H9 (cell line): ENCODE data around the gene STAC2. TPM values are rescaled to one million over a fixed set of nuclear protein-coding genes. Genes with fewer than 3 reads are reported as not detected.

Experiments used
- DNase-seq: peaks from one replicate; pipeline ENCODE4 v3.0.0-alpha.2; 2017
- H2AFZ ChIP-seq: one replicate; pipeline ENCODE4 v1.6.1; 2013; ENCODE audit warnings: mild to moderate bottlenecking, low read length, control low read depth, moderate library complexity
- H2AK5ac ChIP-seq: 2 replicates; pipeline ENCODE4 v1.6.1; 2013; ENCODE audit warnings: low read length, control low read depth, mixed read lengths; ENCODE audit not compliant: insufficient read length
- H2BK120ac ChIP-seq: one replicate; pipeline ENCODE4 v1.6.1; 2013; ENCODE audit warnings: low read depth, mild to moderate bottlenecking, low read length, control low read depth, inconsistent platforms; ENCODE audit not compliant: poor library complexity, severe bottlenecking
- H2BK12ac ChIP-seq: 2 replicates; pipeline ENCODE4 v1.6.1; 2013; ENCODE audit warnings: low read length, control low read depth, mixed read lengths, low read depth; ENCODE audit not compliant: insufficient read length
- H2BK15ac ChIP-seq: 2 replicates; pipeline ENCODE4 v1.6.1; 2013; ENCODE audit warnings: low read depth, low read length, control low read depth
- H2BK20ac ChIP-seq: one replicate; pipeline ENCODE4 v1.6.1; 2013; ENCODE audit warnings: low read depth, mild to moderate bottlenecking, low read length, control low read depth, inconsistent platforms; ENCODE audit not compliant: poor library complexity, severe bottlenecking
- H2BK5ac ChIP-seq: 2 replicates; pipeline ENCODE4 v1.6.1; 2013; ENCODE audit warnings: low read length, control low read depth, mixed read lengths; ENCODE audit not compliant: insufficient read length
- H3K14ac ChIP-seq: 2 replicates; pipeline ENCODE4 v1.6.1; 2013; ENCODE audit warnings: low read length, control low read depth; ENCODE audit not compliant: insufficient read depth
- H3K18ac ChIP-seq: 2 replicates; pipeline ENCODE4 v1.6.1; 2013; ENCODE audit warnings: low read depth, mild to moderate bottlenecking, mixed read lengths, low read length, control low read depth; ENCODE audit not compliant: insufficient read length
- H3K23ac ChIP-seq: 2 replicates; pipeline ENCODE4 v1.6.1; 2013; ENCODE audit warnings: low read length, control low read depth, mixed read lengths, low read depth; ENCODE audit not compliant: insufficient read length
- H3K23me2 ChIP-seq: 2 replicates; pipeline ENCODE4 v1.6.1; 2013; ENCODE audit warnings: low read depth, mild to moderate bottlenecking, mixed read lengths, low read length, control low read depth; ENCODE audit not compliant: insufficient read length, poor library complexity, severe bottlenecking
- H3K27ac ChIP-seq: 2 replicates; pipeline ENCODE4 v1.5.1; 2013; ENCODE audit warnings: low read length, control low read depth, mixed read lengths, low read depth; ENCODE audit not compliant: insufficient read length
- H3K27me3 ChIP-seq: 2 replicates; pipeline ENCODE4 v1.6.1; 2013; ENCODE audit warnings: low read length, control low read depth, inconsistent platforms; ENCODE audit not compliant: insufficient read depth
- H3K4ac ChIP-seq: 2 replicates; pipeline ENCODE4 v1.6.1; 2013; ENCODE audit warnings: low read depth, mild to moderate bottlenecking, control low read depth, inconsistent platforms, low read length, moderate library complexity
- H3K4me1 ChIP-seq: 2 replicates; pipeline ENCODE4 v1.6.1; 2013; ENCODE audit warnings: low read length, control low read depth, inconsistent platforms; ENCODE audit not compliant: insufficient read depth
- H3K4me2 ChIP-seq: 2 replicates; pipeline ENCODE4 v1.6.1; 2013; ENCODE audit warnings: low read length, control low read depth, mixed read lengths; ENCODE audit not compliant: insufficient read length, insufficient read depth
- H3K56ac ChIP-seq: 2 replicates; pipeline ENCODE4 v1.6.1; 2013; ENCODE audit warnings: low read depth, mild to moderate bottlenecking, mixed read lengths, low read length, control low read depth; ENCODE audit not compliant: insufficient read length
- H3K79me1 ChIP-seq: 2 replicates; pipeline ENCODE4 v1.6.1; 2013; ENCODE audit warnings: low read depth, mild to moderate bottlenecking, moderate library complexity, low read length, control low read depth, inconsistent platforms; ENCODE audit not compliant: insufficient read depth, poor library complexity, severe bottlenecking
- H3K79me2 ChIP-seq: 2 replicates; pipeline ENCODE4 v1.6.1; 2013; ENCODE audit warnings: low read length, control low read depth, inconsistent platforms; ENCODE audit not compliant: insufficient read depth
- H3K9ac ChIP-seq: 2 replicates; pipeline ENCODE4 v1.6.1; 2013; ENCODE audit warnings: low read length, control low read depth, mixed read lengths; ENCODE audit not compliant: insufficient read length; ENCODE audit errors: extremely low read depth
- H3K9me3 ChIP-seq: one replicate; pipeline ENCODE4 v1.6.1; 2013; ENCODE audit warnings: low read depth, low read length, inconsistent platforms; ENCODE audit not compliant: control insufficient read depth
- H3T11ph ChIP-seq: one replicate; pipeline ENCODE4 v1.6.1; 2013; ENCODE audit warnings: mild to moderate bottlenecking, low read length, control low read depth, inconsistent platforms
- H4K20me1 ChIP-seq: one replicate; pipeline ENCODE4 v1.6.1; 2013; ENCODE audit not compliant: control insufficient read depth, insufficient read length, insufficient read depth
- H4K5ac ChIP-seq: 2 replicates; pipeline ENCODE4 v1.6.1; 2013; ENCODE audit warnings: low read depth, mild to moderate bottlenecking, mixed read lengths, low read length, control low read depth; ENCODE audit not compliant: insufficient read length
- H4K8ac ChIP-seq: replicated peaks from 2 replicates; pipeline ENCODE4 v1.6.1; 2013; ENCODE audit warnings: low read length, control low read depth, mixed read lengths, low read depth; ENCODE audit not compliant: insufficient read length
- H4K91ac ChIP-seq: 2 replicates; pipeline ENCODE4 v1.6.1; 2013; ENCODE audit warnings: low read depth, mild to moderate bottlenecking, moderate library complexity, mixed read lengths, low read length, control low read depth; ENCODE audit not compliant: insufficient read length
- H3K27ac Mint-ChIP-seq, 3 experiments: 2 replicates in 2 of 3; 3 replicates in 1 of 3; pipeline ENCODE4 v1.8.0; 2020 to 2021; ENCODE audit warnings: mixed read lengths in 3 of 3, mild to moderate bottlenecking in 1 of 3, moderate library complexity in 1 of 3
- H3K27me3 Mint-ChIP-seq: 2 replicates; pipeline ENCODE4 v1.8.0; 2021; ENCODE audit warnings: low read depth, mild to moderate bottlenecking, moderate library complexity, mixed read lengths
- H3K36me3 Mint-ChIP-seq, 3 experiments: 2 replicates in 2 of 3; 3 replicates in 1 of 3; pipeline ENCODE4 v1.8.0; 2020 to 2021; ENCODE audit warnings: low read depth in 3 of 3, mixed read lengths in 3 of 3; ENCODE audit not compliant: insufficient read depth in 1 of 3
- H3K4me1 Mint-ChIP-seq, 2 experiments: 2 replicates each; pipeline ENCODE4 v1.8.0; 2020; ENCODE audit warnings: mixed read lengths in 2 of 2
- H3K4me3 Mint-ChIP-seq, 2 experiments: 2 replicates in 1 of 2; 3 replicates in 1 of 2; pipeline ENCODE4 v1.8.0; 2020 to 2021; ENCODE audit warnings: mild to moderate bottlenecking in 2 of 2, mixed read lengths in 2 of 2, moderate library complexity in 1 of 2
- H3K9me3 Mint-ChIP-seq, 2 experiments: 2 replicates in 1 of 2; 3 replicates in 1 of 2; pipeline ENCODE4 v1.8.0; 2020; ENCODE audit warnings: mild to moderate bottlenecking in 2 of 2, mixed read lengths in 2 of 2, moderate library complexity in 1 of 2
- CTCF ChIP-seq: fragments of 200-600 bp; sonication (generic); conservative IDR thresholded peaks from 3 replicates; pipeline ENCODE4 v1.8.0; 2021; ENCODE audit warnings: antibody characterized with exemption, mild to moderate bottlenecking
- WGBS: extraction: QIAGEN DNeasy Blood & Tissue Kit; methylation state at CpG from one replicate; pipeline ENCODE4 v1.1.7; 2013; ENCODE audit warnings: missing lambda C conversion rate, low lambda C conversion rate, mixed read lengths; ENCODE audit not compliant: insufficient read length; ENCODE audit errors: extremely low coverage; 5-methylcytosine and 5-hydroxymethylcytosine counted together
- total RNA-seq: library from RNA; stranded (reverse); gene quantifications from 2 replicates; pipeline ENCODE4 v1.2.1, GENCODE V29; 2021

STAC2 gene
- total RNA-seq, 1 experiment from 2014 or later, result 2.5 TPM

DNA sequence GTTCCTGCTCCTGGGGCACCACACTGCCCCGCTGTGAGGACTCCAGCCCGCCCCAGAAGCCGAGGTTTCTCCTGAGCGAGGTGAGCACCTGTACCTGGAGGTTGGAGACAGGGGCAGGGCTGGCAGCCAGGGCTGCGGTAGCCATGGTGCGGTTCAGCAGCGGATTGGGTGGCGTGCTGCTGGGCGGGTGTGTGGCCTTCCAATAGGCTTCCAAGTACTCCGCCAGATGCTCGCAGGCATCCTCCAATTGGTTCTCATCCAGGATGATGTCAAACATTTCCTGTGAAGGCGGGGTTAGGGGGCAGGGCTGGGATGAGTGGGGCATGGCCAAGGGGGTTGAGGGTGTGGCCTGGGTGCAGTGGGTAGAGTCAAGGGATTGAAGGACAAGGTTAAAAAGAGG, 48.5 kb downstream of the STAC2 start:
- DNase-seq, result peak; percentile 100
- Histone ChIP-seq H2BK15ac (no peak overlapping the region), H2AK5ac (no peak overlapping the region), H2BK120ac (no peak overlapping the region), H3K9ac (no peak overlapping the region), H3K4me2 (no peak overlapping the region), H2BK12ac (no peak overlapping the region), H3K27ac (no peak overlapping the region), H2AFZ (no peak overlapping the region), H3K23ac (no peak overlapping the region), H4K91ac (no peak overlapping the region), H3K23me2 (no peaks in the 10 kb centered on the region), H3K18ac (no peak overlapping the region), H3K79me1 (no peaks in the 10 kb centered on the region), H3T11ph (no peak overlapping the region), H3K4me1 (no peaks in the 10 kb centered on the region; the same call in 1 of the 2 replicates), H3K56ac (no peak overlapping the region), H2BK20ac (no peak overlapping the region), H4K5ac (no peak overlapping the region), H3K27me3 (no peaks in the 10 kb centered on the region), H3K79me2 (no peaks in the 10 kb centered on the region), H4K8ac (no peak overlapping the region), H2BK5ac (no peak overlapping the region), H3K4ac (no peak overlapping the region), H3K14ac (no peak overlapping the region), H4K20me1 (no peaks in the 10 kb centered on the region), H3K9me3 (no peaks in the 10 kb centered on the region)
- Mint-ChIP-seq H3K27ac (peak overlapping the region; percentile 2 to 98 (median 97); a peak in 4 of 7 replicates), H3K4me3 (peak overlapping the region; percentile 36 to 67; a peak in 3 of 5 replicates), H3K36me3 (peaks cover 10 to 46% (median 11%) of the 10 kb centered on the region in 3 experiments), H3K27me3 (peaks cover 2% of the 10 kb centered on the region), H3K4me1 (peaks cover 25 to 45% of the 10 kb centered on the region in 2 experiments), H3K9me3 (no peaks in the 10 kb centered on the region)
- WGBS, result no CpG with 5 or more reads among the region's 12 CpGs
- no peak for TF ChIP-seq CTCF
